Measurements from ENCODE around the gene ARHGAP24. TPM values are rescaled to one million over a fixed set of nuclear protein-coding genes. Genes with fewer than 3 reads are reported as not detected.

The ARHGAP24 gene
- total and polyA plus RNA-seq, 2 of the 13 experiments (the other 11 are each of a cell fraction or from before 2014, with no cell fraction given): 0.07 to 0.55 TPM

- no peak overlapping the region for H2AFZ ChIP-seq (ENCODE audit: low read length)
- TF ChIP-seq PCBP2 (optimal IDR thresholded peaks at IDR 0.05; ENCODE audit: low read depth, low read length, poor library complexity, severe bottlenecking) (no peak), ZNF468 (CRISPR knock-in tag; IDR thresholded peaks at IDR 0.05) (no peak), HMG20A (CRISPR knock-in tag; IDR thresholded peaks at IDR 0.05; ENCODE audit: borderline replicate concordance) (no peak), KAT2B (IDR thresholded peaks at IDR 0.05; ENCODE audit: borderline replicate concordance, low read depth, low read length) (no peak), MNT (IDR thresholded peaks at IDR 0.05) (no peak), ZNF678 (CRISPR knock-in tag; IDR thresholded peaks at IDR 0.05) (no peak), GTF2F1 (IDR thresholded peaks at IDR 0.05; ENCODE audit: low read length) (no peak), RORA (CRISPR knock-in tag; IDR thresholded peaks at IDR 0.05) (no peak), ATF7-NPFF (CRISPR knock-in tag; IDR thresholded peaks at IDR 0.05; ENCODE audit: low read depth) (no peak), TIGD3 (CRISPR knock-in tag; IDR thresholded peaks at IDR 0.05; ENCODE audit: borderline replicate concordance) (no peak), SNAI1 (CRISPR knock-in tag; IDR thresholded peaks at IDR 0.05; ENCODE audit: borderline replicate concordance) (no peak), SMARCE1 (IDR thresholded peaks at IDR 0.05; ENCODE audit: borderline replicate concordance) (no peak), IRF1 (CRISPR knock-in tag; IDR thresholded peaks at IDR 0.05; ENCODE audit: low read depth) (no peak), ZNF589 (CRISPR knock-in tag; conservative IDR thresholded peaks at IDR 0.05) (no peak), ZNF883 (CRISPR knock-in tag; IDR thresholded peaks at IDR 0.05; ENCODE audit: not compliant biosample characterization) (no peak)
- in situ Hi-C loops (cut with HindIII; ENCODE audit: extremely low pct_ligation_motif_present, low pct_unique_long_range_greater_than_20kb) (no loop called here), intact Hi-C loops (cut with micrococcal nuclease; ENCODE audit: unreplicated experiment) (no loop called here)
- FAIRE-seq (no peak), DNase-seq (ENCODE audit: low spot score) (no peak), ATAC-seq (no peak)
- no peaks in the 10 kb centered on the region for H3K79me2 ChIP-seq (ENCODE audit: insufficient read depth, low read length)
- no peaks in the 10 kb centered on the region for H3K4me1 ChIP-seq (ENCODE audit: insufficient read depth, low read length)
- ChIA-PET CTCF (ENCODE audit: low intra/inter-chr PET ratio, low total read pairs) (no interaction called here), POLR2A (no interaction called here)
- H3K36me3 ChIP-seq (replicated peaks in 1 of 2; ENCODE audit: control insufficient read depth in 1 of 2, insufficient read depth in 2 of 2, low read length in 2 of 2): no peaks in the 10 kb centered on the region
- H3K27ac ChIP-seq (ENCODE audit: extremely low read length, insufficient read depth, low read length): no peak overlapping the region
- H3K9me3 ChIP-seq (ENCODE audit: low read length): no peaks in the 10 kb centered on the region
- H4K20me1 ChIP-seq (ENCODE audit: insufficient read depth, low read length): no peaks in the 10 kb centered on the region
- H3K4me3 ChIP-seq (replicated peaks in 1 of 3; ENCODE audit: insufficient read depth in 1 of 3, low read depth in 2 of 3, low read length in 3 of 3): no peak overlapping the region
- no TSS peak for BruUV-seq (replicated peaks)
- H3K4me2 ChIP-seq (ENCODE audit: low read depth, low read length): no peak overlapping the region
- WGBS (ENCODE audit: low lambda C conversion rate): 6% methylated on average over 6 of the region's 6 CpGs
- H3K27me3 ChIP-seq (ENCODE audit: control insufficient read depth in 1 of 2, insufficient read depth in 2 of 2, low read length in 2 of 2): no peaks in the 10 kb centered on the region
- no peak overlapping the region for H3K9ac ChIP-seq (ENCODE audit: insufficient read depth, low read depth, low read length)
Observed at GRCh38 chr4:85448906-85449890, 25.8 kb upstream of the ARHGAP24 start.

Data from HepG2 (cell line).